ENCODE results near the gene SLC9A9. TPM values are rescaled to one million over a fixed set of nuclear protein-coding genes. Genes with fewer than 3 reads are reported as not detected.

SLC9A9 gene
- total and polyA plus RNA-seq, 12 donors = 1.3 to 8.4 (median 3.0) TPM

DNA sequence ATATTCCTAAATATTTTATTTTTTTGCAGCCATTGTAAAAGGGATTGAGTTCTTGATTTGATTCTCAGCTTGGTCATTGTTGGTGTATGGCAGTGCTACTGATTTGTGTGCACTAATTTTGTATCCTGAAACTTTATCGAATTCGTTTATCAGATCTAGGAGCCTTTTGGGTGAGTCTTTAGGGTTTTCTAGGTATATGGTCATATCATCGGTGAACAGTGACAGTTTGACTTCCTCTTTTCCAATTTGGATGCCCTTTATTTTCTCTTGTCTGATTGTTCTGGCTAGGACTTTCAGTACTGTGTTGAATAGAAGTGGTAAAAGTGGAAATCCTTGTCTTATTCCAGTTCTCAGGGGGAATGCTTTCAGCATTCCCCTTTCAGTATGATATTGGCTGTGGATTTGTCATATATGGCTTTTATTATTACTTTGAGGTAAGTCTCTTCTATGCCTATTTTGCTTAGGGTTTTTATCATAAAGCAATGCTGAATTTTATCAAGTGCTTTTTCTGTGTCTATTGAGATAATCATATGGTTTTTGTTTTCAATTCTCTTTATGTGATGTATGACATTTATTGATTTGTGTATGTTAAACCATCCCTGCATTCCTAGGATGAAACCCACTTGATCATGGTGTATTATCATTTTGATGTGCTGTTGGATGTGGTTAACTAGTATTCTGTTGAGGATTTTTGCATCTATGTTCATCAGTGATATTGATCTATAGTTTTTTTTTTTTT lies 11.4 kb upstream of the SLC9A9 start:
- H3K9me3 ChIP-seq = peaks cover 0 to 13% (median 0%) of the 10 kb centered on the region in 11 donors
- no peak overlapping the region for H3K4me3 ChIP-seq
- TF ChIP-seq CTCF (IDR thresholded peaks at IDR 0.05) = no peak
- no peaks in the 10 kb centered on the region for H3K36me3 ChIP-seq
- no peak overlapping the region for H3K27ac ChIP-seq
- H3K27me3 ChIP-seq = peaks cover 0 to 7% (median 0%) of the 10 kb centered on the region in 7 donors
- H3K4me1 ChIP-seq = peaks cover 0 to 8% (median 0%) of the 10 kb centered on the region in 9 donors
- DNase-seq (no peak), ATAC-seq (no peak)
- 88 to 93% methylated on average over 3 of the region's 3 CpGs for WGBS, 2 donors
- intact Hi-C loops (cut with DNase I) = no loop called here

DNA sequence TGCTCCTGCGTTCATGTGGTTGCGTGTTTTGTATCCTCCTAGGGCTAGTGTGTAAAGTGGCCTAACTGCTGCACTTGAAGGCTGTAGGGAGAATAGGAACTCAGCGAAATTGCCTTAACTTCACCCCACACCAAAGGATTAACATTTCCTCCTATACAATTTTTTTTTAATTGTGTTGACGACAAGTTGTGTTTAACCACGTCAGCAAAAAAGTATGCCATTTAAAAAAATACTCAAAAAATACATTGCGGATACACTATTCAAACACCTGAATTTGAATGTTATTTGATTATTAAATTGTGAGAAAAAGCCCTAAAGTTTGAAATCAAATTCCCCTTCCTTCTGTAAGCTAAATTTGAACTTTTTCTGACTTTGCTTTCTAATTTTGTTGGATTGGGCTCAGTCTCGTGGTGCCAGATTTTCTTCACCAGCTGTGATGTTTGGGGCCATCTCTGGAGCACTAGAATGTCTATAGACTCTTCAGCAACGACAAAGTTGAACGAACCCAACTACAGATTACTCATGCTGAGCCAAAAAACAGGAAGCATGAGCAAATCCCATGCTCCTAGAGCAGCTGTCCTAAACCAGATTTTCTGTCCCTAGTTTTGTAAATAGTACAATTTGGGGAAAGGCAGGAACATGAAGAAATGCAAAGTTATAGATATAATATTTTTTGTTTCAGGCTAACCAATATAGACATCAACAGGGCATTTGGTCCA lies 8.1 kb upstream of the SLC9A9 start:
- H3K9me3 ChIP-seq = peaks cover 0 to 13% (median 0%) of the 10 kb centered on the region in 11 donors

GRCh38 chr3:143855183-143855582 lies 6.9 kb upstream of the SLC9A9 start:
- 78 to 83% methylated on average over 3 of the region's 3 CpGs for WGBS, 2 donors
- Histone ChIP-seq H3K4me1 (peaks cover 0 to 21% (median 0%) of the 10 kb centered on the region in 9 donors), H3K9me3 (peaks cover 0 to 13% (median 0%) of the 10 kb centered on the region in 11 donors), H3K27me3 (no peaks in the 10 kb centered on the region), H3K36me3 (no peaks in the 10 kb centered on the region), H3K4me3 (no peak overlapping the region), H3K27ac (no peak overlapping the region)
- no peak for DNase-seq
- ATAC-seq = no peak
- no peak for TF ChIP-seq CTCF (IDR thresholded peaks at IDR 0.05)
- intact Hi-C loops (cut with DNase I) = no loop called here

More for the DNA sequence above, 8.1 kb upstream of the SLC9A9 start:
- WGBS, 2 donors = 78 to 79% methylated on average over 9 of the region's 9 CpGs
- no peak for DNase-seq
- Histone ChIP-seq H3K27me3 (no peaks in the 10 kb centered on the region), H3K27ac (no peak overlapping the region), H3K36me3 (no peaks in the 10 kb centered on the region), H3K4me3 (no peak overlapping the region), H3K4me1 (peaks cover 0 to 8% (median 0%) of the 10 kb centered on the region in 9 donors)
- intact Hi-C loops (cut with DNase I) = no loop called here
- ATAC-seq = no peak
- no peak for TF ChIP-seq CTCF (IDR thresholded peaks at IDR 0.05)

- H3K36me3 ChIP-seq = no peaks in the 10 kb centered on the region
- H3K4me1 ChIP-seq = peaks cover 0 to 41% (median 4%) of the 10 kb centered on the region in 9 donors
- DNase-seq = no peak
- H3K27ac ChIP-seq = no peak overlapping the region
- no peaks in the 10 kb centered on the region for H3K27me3 ChIP-seq
- no peak overlapping the region for H3K4me3 ChIP-seq
- no peaks in the 10 kb centered on the region for H3K9me3 ChIP-seq
- no peak for ATAC-seq
- TF ChIP-seq CTCF (IDR thresholded peaks at IDR 0.05) = no peak
- intact Hi-C loops (cut with DNase I) = no loop called here
- WGBS, 2 donors = 88 to 90% methylated on average over 5 of the region's 5 CpGs
These were observed 3.2 kb upstream of the SLC9A9 start for GRCh38 chr3:143851331-143852017.

Measured in heart right ventricle (tissue), 16 donors.